Measurements from ENCODE around the gene TTBK1.

The TTBK1 gene

DNA sequence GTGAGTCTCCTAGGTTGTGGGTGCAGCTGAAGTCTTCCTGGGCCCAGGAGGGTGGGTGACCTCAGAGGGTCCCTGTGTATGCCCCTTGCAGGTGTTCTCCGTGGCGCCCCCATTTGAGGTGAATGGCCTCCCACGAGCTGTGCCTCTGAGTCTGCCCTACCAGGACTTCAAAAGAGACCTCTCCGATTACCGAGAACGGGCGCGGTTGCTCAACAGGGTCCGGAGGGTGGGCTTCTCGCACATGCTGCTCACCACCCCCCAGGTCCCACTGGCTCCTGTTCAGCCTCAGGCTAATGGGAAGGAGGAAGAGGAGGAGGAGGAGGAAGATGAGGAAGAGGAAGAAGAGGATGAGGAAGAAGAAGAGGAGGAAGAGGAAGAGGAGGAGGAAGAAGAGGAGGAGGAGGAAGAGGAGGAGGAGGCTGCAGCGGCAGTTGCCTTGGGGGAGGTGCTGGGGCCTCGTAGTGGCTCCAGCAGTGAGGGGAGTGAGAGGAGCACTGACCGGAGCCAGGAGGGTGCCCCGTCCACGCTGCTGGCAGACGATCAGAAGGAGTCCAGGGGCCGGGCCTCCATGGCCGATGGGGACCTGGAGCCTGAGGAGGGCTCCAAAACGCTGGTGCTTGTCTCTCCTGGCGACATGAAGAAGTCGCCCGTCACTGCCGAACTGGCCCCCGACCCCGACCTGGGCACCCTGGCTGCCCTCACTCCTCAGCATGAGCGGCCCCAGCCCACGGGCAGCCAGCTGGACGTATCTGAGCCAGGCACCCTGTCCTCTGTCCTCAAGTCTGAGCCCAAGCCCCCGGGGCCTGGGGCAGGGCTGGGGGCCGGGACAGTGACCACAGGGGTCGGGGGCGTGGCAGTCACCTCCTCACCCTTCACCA lies 39.6 kb downstream of the TTBK1 start:
- DNase-seq (ENCODE audit: low read depth in 1 of 2, low spot score in 1 of 2) = no peak
- peaks cover 39% of the 10 kb centered on the region for H3K27me3 ChIP-seq (ENCODE audit: insufficient read depth, poor library complexity, severe bottlenecking)
- no peak overlapping the region for H3K27ac ChIP-seq (replicated peaks)
- TF ChIP-seq, protein P1, sequence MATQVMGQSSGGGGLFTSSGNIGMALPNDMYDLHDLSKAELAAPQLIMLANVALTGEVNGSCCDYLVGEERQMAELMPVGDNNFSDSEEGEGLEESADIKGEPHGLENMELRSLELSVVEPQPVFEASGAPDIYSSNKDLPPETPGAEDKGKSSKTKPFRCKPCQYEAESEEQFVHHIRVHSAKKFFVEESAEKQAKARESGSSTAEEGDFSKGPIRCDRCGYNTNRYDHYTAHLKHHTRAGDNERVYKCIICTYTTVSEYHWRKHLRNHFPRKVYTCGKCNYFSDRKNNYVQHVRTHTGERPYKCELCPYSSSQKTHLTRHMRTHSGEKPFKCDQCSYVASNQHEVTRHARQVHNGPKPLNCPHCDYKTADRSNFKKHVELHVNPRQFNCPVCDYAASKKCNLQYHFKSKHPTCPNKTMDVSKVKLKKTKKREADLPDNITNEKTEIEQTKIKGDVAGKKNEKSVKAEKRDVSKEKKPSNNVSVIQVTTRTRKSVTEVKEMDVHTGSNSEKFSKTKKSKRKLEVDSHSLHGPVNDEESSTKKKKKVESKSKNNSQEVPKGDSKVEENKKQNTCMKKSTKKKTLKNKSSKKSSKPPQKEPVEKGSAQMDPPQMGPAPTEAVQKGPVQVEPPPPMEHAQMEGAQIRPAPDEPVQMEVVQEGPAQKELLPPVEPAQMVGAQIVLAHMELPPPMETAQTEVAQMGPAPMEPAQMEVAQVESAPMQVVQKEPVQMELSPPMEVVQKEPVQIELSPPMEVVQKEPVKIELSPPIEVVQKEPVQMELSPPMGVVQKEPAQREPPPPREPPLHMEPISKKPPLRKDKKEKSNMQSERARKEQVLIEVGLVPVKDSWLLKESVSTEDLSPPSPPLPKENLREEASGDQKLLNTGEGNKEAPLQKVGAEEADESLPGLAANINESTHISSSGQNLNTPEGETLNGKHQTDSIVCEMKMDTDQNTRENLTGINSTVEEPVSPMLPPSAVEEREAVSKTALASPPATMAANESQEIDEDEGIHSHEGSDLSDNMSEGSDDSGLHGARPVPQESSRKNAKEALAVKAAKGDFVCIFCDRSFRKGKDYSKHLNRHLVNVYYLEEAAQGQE (IDR thresholded peaks at IDR 0.05; ENCODE audit: insufficient replicate concordance, low read depth) = no peak
- TF ChIP-seq SPI1 (IDR thresholded peaks at IDR 0.05; ENCODE audit: borderline replicate concordance, low read depth) (no peak), POLR2AphosphoS5 (IDR thresholded peaks at IDR 0.05; ENCODE audit: low read depth) (no peak), GABPA (IDR thresholded peaks at IDR 0.05; ENCODE audit: low read depth) (no peak)
- TF ChIP-seq, protein P2, sequence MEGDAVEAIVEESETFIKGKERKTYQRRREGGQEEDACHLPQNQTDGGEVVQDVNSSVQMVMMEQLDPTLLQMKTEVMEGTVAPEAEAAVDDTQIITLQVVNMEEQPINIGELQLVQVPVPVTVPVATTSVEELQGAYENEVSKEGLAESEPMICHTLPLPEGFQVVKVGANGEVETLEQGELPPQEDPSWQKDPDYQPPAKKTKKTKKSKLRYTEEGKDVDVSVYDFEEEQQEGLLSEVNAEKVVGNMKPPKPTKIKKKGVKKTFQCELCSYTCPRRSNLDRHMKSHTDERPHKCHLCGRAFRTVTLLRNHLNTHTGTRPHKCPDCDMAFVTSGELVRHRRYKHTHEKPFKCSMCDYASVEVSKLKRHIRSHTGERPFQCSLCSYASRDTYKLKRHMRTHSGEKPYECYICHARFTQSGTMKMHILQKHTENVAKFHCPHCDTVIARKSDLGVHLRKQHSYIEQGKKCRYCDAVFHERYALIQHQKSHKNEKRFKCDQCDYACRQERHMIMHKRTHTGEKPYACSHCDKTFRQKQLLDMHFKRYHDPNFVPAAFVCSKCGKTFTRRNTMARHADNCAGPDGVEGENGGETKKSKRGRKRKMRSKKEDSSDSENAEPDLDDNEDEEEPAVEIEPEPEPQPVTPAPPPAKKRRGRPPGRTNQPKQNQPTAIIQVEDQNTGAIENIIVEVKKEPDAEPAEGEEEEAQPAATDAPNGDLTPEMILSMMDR (IDR thresholded peaks at IDR 0.05; ENCODE audit: insufficient read depth, low read length) = no peak
- H3K4me3 ChIP-seq (replicated peaks; ENCODE audit: insufficient read depth, low read length) = no peak overlapping the region

DNA sequence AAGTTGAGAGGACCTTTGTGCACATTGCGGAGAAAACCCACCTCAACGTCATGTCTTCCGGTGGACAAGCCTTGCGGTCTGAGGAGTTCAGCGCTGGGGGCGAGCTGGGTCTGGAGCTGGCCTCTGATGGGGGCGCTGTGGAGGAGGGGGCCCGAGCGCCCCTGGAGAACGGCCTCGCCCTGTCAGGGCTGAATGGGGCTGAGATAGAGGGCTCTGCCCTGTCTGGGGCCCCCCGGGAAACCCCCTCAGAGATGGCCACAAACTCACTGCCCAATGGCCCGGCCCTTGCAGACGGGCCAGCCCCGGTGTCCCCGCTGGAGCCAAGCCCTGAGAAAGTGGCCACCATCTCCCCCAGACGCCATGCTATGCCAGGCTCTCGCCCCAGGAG lies 40.2 kb downstream of the TTBK1 start:
- Histone ChIP-seq H3K27ac (replicated peaks) (no peak overlapping the region), H3K4me3 (replicated peaks; ENCODE audit: insufficient read depth, low read length) (no peak overlapping the region), H3K27me3 (ENCODE audit: insufficient read depth, poor library complexity, severe bottlenecking) (peaks cover 37% of the 10 kb centered on the region)
- DNase-seq (ENCODE audit: low read depth in 1 of 2, low spot score in 1 of 2) = no peak
- TF ChIP-seq GABPA (IDR thresholded peaks at IDR 0.05; ENCODE audit: low read depth) = no peak
- TF ChIP-seq, protein P2 (IDR thresholded peaks at IDR 0.05; ENCODE audit: insufficient read depth, low read length) = no peak
- TF ChIP-seq POLR2AphosphoS5 (IDR thresholded peaks at IDR 0.05; ENCODE audit: low read depth) = no peak
- TF ChIP-seq, protein P1 (IDR thresholded peaks at IDR 0.05; ENCODE audit: insufficient replicate concordance, low read depth) = no peak
- no peak for TF ChIP-seq SPI1 (IDR thresholded peaks at IDR 0.05; ENCODE audit: borderline replicate concordance, low read depth)

DNA sequence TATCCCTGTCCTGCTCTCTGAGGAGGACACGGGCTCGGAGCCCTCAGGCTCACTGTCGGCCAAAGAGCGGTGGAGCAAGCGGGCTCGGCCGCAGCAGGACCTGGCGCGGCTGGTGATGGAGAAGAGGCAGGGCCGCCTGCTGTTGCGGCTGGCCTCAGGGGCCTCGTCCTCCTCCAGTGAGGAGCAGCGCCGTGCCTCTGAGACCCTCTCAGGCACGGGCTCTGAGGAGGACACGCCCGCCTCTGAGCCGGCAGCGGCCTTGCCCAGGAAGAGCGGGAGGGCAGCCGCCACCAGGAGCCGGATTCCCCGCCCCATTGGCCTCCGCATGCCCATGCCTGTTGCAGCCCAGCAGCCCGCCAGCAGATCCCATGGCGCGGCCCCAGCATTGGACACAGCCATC lies 40.6 kb downstream of the TTBK1 start:
- no peak overlapping the region for H3K4me3 ChIP-seq (replicated peaks; ENCODE audit: insufficient read depth, low read length)
- no peak for TF ChIP-seq GABPA (IDR thresholded peaks at IDR 0.05; ENCODE audit: low read depth)
- no peak for TF ChIP-seq POLR2AphosphoS5 (IDR thresholded peaks at IDR 0.05; ENCODE audit: low read depth)
- TF ChIP-seq SPI1 (IDR thresholded peaks at IDR 0.05; ENCODE audit: borderline replicate concordance, low read depth) = no peak
- TF ChIP-seq, protein P2 (IDR thresholded peaks at IDR 0.05; ENCODE audit: insufficient read depth, low read length) = no peak
- TF ChIP-seq, protein P1 (IDR thresholded peaks at IDR 0.05; ENCODE audit: insufficient replicate concordance, low read depth) = no peak
- H3K27ac ChIP-seq (replicated peaks) = no peak overlapping the region
- H3K27me3 ChIP-seq (ENCODE audit: insufficient read depth, poor library complexity, severe bottlenecking) = peaks cover 37% of the 10 kb centered on the region
- DNase-seq (ENCODE audit: low read depth in 1 of 2, low spot score in 1 of 2) = no peak
